Activated CD4-positive, alpha-beta T cell treated with anti-CD3 and anti-CD28 coated beads, Interleukin-2, amount 10 ng/mL, durations not matched to agents 24 days and 14 days (primary cell): ENCODE results near the gene CGB7. TPM values are rescaled to one million over a fixed set of nuclear protein-coding genes. Genes with fewer than 3 reads are reported as not detected.
"Not testable (repeated sequence)": the region's sequence is repeated elsewhere in the genome, so short reads cannot be mapped to it uniquely, and the experiment has no call there.

ENCODE experiments used
- DNase-seq: peaks from one replicate; pipeline ENCODE4 v3.0.0; 2022
- H3K27ac Mint-ChIP-seq: one replicate; pipeline ENCODE4 v1.8.0; 2022; ENCODE audit warnings: mild to moderate bottlenecking, mixed read lengths
- H3K27me3 Mint-ChIP-seq: one replicate; pipeline ENCODE4 v1.8.0; 2022; ENCODE audit warnings: mixed read lengths
- H3K36me3 Mint-ChIP-seq: one replicate; pipeline ENCODE4 v1.8.0; 2022; ENCODE audit warnings: low read depth, mild to moderate bottlenecking, mixed read lengths
- H3K4me1 Mint-ChIP-seq: one replicate; pipeline ENCODE4 v1.8.0; 2021; ENCODE audit warnings: mixed read lengths
- H3K4me3 Mint-ChIP-seq: one replicate; pipeline ENCODE4 v1.8.0; 2022; ENCODE audit warnings: mild to moderate bottlenecking, moderate library complexity, mixed read lengths
- H3K9me3 Mint-ChIP-seq: one replicate; pipeline ENCODE4 v1.8.0; 2021; ENCODE audit warnings: mixed read lengths
- intact Hi-C: fragments of 100-400 bp; cut with micrococcal nuclease; formaldehyde crosslinking; loops from one replicate; pipeline ENCODE4 v1.15.1; 2023
- total RNA-seq: library from RNA; stranded (reverse); gene quantifications from 2 replicates; pipeline ENCODE4 v1.2.3, GENCODE V29; 2022

The CGB7 gene
- total RNA-seq, 1 donor from 2014 or later: not detected

- DNase-seq: no peak
- Mint-ChIP-seq H3K4me3 (no peak within 1 kb of the TSS), H3K36me3 (no peaks in the 10 kb centered on the region), H3K4me1 (no peaks in the 10 kb centered on the region), H3K27ac (no peak within 1 kb of the TSS), H3K27me3 (peaks cover 66% of the 10 kb centered on the region), H3K9me3 (peaks cover 7% of the 10 kb centered on the region)
- intact Hi-C loops: no loop called here
Observed at GRCh38 chr19:49064768-49065611, 7.4 kb upstream of the CGB7 start, which contains the start of gene NTF4. NTF4 (minus strand) TSS chr19:49064818; CDS start chr19:49061997, 2,821 bp downstream.

DNA sequence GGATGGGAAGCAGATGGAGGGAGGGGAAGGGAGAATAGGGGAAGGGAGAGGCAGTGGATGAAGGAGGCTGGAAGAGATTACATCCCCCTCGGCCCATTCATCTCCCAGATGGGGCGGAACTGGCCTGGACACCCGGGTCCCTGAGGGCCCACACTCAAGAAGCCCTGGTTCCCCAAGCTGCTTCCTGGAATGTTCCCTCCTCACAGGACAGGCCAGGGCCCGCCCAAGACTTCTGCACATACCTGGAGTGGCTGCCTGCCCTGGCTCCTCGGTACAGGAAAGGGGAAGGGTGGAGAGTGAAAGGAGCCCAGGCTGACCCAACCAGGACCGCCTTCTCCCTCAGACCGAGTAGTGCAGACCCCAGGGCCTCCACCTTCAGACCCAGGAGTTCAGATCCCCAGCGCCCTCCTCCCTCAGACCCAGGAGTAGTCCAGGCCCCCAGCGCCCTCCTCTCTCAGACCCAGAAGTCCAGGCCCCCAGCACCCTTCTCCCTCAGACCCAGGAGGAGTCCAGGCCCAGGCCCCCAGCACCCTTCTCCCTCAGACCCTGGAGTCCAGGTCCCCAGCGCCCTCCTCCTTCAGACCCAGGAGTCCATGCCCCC lies 6.6 kb upstream of the CGB7 start:
- no peaks in the 10 kb centered on the region for H3K36me3 Mint-ChIP-seq
- H3K4me1 Mint-ChIP-seq: no peaks in the 10 kb centered on the region
- DNase-seq: no peak
- peaks cover 2% of the 10 kb centered on the region for H3K9me3 Mint-ChIP-seq
- intact Hi-C loops: no loop called here
- no peak overlapping the region for H3K27ac Mint-ChIP-seq
- no peak overlapping the region for H3K4me3 Mint-ChIP-seq
- H3K27me3 Mint-ChIP-seq: peaks cover 66% of the 10 kb centered on the region

DNA sequence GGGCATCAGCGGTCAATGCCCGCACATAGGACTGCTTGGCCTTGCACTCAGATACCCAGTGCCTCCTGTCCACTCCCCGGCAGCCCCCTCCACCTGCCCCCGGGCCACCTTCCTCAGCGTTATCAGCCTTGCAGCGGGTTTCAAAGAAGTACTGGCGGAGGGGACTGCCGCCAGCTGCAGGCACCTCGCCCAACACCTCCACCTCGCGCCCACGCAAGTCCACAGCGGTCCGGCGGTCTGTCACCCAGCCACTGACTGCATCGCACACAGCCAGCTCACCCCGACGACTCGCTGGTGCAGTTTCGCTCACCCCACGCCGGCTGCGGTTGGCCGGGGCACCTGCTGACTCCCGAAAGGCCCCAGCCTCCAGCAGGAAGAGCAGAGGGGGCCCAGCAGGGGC lies 3.9 kb upstream of the CGB7 start:
- H3K4me3 Mint-ChIP-seq: no peak overlapping the region
- DNase-seq: no peak
- intact Hi-C loops: no loop called here
- H3K36me3 Mint-ChIP-seq: peaks cover 3% of the 10 kb centered on the region
- H3K27me3 Mint-ChIP-seq: peaks cover 72% of the 10 kb centered on the region
- no peak overlapping the region for H3K27ac Mint-ChIP-seq
- peaks cover 12% of the 10 kb centered on the region for H3K4me1 Mint-ChIP-seq
- no peaks in the 10 kb centered on the region for H3K9me3 Mint-ChIP-seq

- Mint-ChIP-seq H3K36me3 (peaks cover 3% of the 10 kb centered on the region), H3K9me3 (no peaks in the 10 kb centered on the region), H3K4me1 (peaks cover 12% of the 10 kb centered on the region), H3K27me3 (peaks cover 69% of the 10 kb centered on the region), H3K27ac (no peak overlapping the region), H3K4me3 (no peak overlapping the region)
- intact Hi-C loops: no loop called here
- no peak for DNase-seq
Observed at GRCh38 chr19:49061000-49061399, 3.5 kb upstream of the CGB7 start.

GRCh38 chr19:49059053-49059452 lies 1.5 kb upstream of the CGB7 start:
- Mint-ChIP-seq H3K4me1 (peaks cover 12% of the 10 kb centered on the region), H3K27ac (no peak overlapping the region), H3K36me3 (peaks cover 3% of the 10 kb centered on the region), H3K4me3 (no peak overlapping the region), H3K9me3 (no peaks in the 10 kb centered on the region), H3K27me3 (peaks cover 63% of the 10 kb centered on the region)
- DNase-seq: no peak
- intact Hi-C loops: no loop called here

DNA sequence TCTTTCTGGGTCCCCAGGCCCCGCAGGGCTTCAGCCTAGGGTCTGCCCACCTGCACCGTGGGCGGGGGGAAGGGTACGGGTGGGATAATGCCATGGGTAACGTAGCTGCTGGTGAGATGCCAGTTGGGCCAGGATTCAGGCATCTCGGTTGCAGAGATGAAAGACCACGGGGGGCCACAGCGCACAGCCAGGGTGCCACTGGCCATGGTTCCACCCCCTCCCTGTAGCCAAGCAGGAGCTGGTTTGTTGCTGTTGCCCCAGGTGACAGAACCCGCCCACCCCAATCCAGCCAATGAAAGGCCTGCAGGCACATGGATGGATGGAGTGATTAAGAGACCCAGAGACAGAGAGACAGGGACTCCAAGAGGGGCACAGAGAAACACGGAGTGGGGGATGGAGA lies 1.0 kb upstream of the CGB7 start:
- intact Hi-C loops: no loop called here
- no peaks in the 10 kb centered on the region for H3K9me3 Mint-ChIP-seq
- H3K4me3 Mint-ChIP-seq: peak overlapping the region; percentile 84
- H3K4me1 Mint-ChIP-seq: peaks cover 12% of the 10 kb centered on the region
- H3K36me3 Mint-ChIP-seq: peaks cover 3% of the 10 kb centered on the region
- peaks cover 60% of the 10 kb centered on the region for H3K27me3 Mint-ChIP-seq
- H3K27ac Mint-ChIP-seq: no peak overlapping the region
- DNase-seq: peak; percentile 66

GRCh38 chr19:49056902-49057596 lies 500 bp downstream of the CGB7 start:
- Mint-ChIP-seq H3K4me1 (peaks cover 12% of the 10 kb centered on the region), H3K4me3 (peak overlapping the region; percentile 84), H3K27me3 (peaks cover 53% of the 10 kb centered on the region)
- H3K27ac Mint-ChIP-seq, H3K9me3 Mint-ChIP-seq, intact Hi-C loops, H3K36me3 Mint-ChIP-seq: not testable (repeated sequence)
- peak; percentile 65 for DNase-seq

DNA sequence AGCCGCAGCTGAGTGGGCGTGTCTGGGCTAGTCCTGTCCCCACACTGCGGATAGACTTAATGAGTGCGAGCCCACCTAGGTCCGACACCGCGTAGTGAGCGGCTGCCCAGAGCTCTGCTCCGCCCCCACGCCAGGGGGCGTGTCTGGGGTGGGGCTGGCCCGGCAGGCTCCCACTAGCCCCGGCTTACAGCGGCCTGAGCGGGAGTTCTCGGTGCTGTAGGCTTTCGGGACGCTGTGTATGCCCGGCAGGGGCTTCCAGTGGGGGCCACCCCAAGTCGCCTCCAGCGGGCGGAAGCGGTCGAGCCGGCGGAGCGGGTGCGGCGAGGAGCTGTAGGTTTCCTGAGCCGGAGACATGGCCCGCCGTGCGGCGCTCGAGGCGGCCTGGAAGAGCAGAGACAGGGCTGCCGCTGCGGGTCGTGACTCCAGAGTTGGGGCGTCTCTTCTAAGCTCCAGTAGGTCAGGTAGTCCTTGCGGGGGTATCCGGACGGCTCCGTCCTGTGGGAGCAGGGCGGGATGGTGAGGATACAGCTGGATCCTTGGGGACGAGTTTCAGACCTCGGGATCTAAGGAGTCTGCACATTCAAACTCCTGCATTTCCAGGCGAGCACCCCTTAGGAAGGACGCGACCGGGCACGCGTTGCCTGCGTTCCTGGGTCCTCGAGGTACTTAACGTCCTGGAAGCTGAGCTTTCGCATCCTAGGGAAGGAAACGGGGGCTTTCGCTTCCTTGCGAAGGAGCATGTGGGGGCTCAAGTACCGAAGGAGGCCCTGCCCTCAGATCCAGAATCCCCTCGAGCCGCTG lies 1.2 kb downstream of the CGB7 start:
- H3K27ac Mint-ChIP-seq: no peak overlapping the region
- H3K36me3 Mint-ChIP-seq: peaks cover 3% of the 10 kb centered on the region
- H3K4me3 Mint-ChIP-seq: peak overlapping the region; percentile 84
- H3K27me3 Mint-ChIP-seq: peaks cover 49% of the 10 kb centered on the region
- peaks cover 12% of the 10 kb centered on the region for H3K4me1 Mint-ChIP-seq
- intact Hi-C loops: no loop called here
- peak; percentile 90 for DNase-seq
- H3K9me3 Mint-ChIP-seq: no peaks in the 10 kb centered on the region

DNA sequence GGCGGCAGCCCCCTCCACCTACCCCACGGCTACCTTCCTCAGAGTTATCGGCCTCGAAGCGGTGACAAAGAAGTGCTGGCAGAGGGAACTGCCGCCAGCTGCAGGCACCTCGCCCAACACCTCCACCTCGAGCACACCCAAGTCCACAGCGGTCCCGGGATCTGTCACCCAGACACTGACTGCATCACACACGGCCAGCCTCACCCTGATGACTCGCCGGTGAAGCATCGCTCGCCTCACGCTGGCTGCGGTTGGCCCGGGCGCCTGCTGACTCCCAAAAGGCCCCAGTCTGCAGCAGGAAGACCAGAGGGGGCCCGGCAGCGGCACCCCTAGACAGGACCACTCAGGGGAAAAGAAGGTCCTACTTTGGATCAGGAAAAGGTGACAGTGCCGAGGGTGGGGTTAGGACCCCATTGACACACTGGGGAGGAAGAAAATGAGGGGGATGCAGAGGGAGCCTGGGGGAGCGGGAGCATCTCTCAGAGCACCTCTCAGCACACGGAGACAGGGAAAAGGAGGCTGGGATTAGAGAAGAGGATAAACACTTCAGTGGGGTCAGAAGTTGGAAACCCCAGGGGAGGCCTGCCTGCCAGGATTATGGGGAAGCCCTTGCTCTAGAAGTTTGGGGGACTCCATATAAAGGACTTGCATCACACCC lies 7.0 kb downstream of the CGB7 start:
- DNase-seq, intact Hi-C loops, H3K4me1 Mint-ChIP-seq, H3K4me3 Mint-ChIP-seq, H3K27ac Mint-ChIP-seq, H3K9me3 Mint-ChIP-seq, H3K27me3 Mint-ChIP-seq, H3K36me3 Mint-ChIP-seq: not testable (repeated sequence)

- H3K9me3 Mint-ChIP-seq, H3K4me3 Mint-ChIP-seq, H3K27me3 Mint-ChIP-seq, H3K27ac Mint-ChIP-seq, H3K36me3 Mint-ChIP-seq, intact Hi-C loops, DNase-seq, H3K4me1 Mint-ChIP-seq: not testable (repeated sequence)
Observed at GRCh38 chr19:49049834-49050233, 7.7 kb downstream of the CGB7 start.

DNA sequence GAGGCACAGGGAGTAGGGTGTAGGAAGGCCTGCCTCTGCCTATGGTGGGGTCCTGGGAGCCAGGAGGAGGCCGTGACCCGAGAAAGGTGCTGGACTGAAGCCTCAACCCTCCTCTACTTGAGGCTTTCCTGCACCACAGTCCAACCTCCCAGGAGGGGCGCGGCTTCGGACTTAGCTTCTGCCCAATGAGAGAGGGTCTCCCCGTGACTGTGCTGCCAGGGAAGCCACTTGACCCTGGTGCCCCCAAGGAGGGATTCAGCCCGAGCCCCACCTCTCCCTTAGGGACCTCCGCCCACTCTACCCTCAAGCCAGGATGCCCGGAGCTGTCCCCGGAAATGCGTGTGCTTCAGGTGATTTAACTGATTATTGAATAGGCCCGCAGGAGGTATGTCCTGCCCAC lies 8.5 kb downstream of the CGB7 start, which contains the start of gene CGB8:
CGB8 (minus strand) TSS at position 101 of the 400 bp plus-strand sequence. CDS start 372 bp downstream, outside the sequence.
- DNase-seq, H3K4me1 Mint-ChIP-seq, H3K4me3 Mint-ChIP-seq, H3K9me3 Mint-ChIP-seq, H3K27ac Mint-ChIP-seq, intact Hi-C loops, H3K36me3 Mint-ChIP-seq, H3K27me3 Mint-ChIP-seq: not testable (repeated sequence)

- DNase-seq, H3K27me3 Mint-ChIP-seq, H3K4me1 Mint-ChIP-seq, H3K4me3 Mint-ChIP-seq, H3K36me3 Mint-ChIP-seq, H3K9me3 Mint-ChIP-seq, H3K27ac Mint-ChIP-seq, intact Hi-C loops: not testable (repeated sequence)
Observed at GRCh38 chr19:49043548-49043947, 14.0 kb downstream of the CGB7 start, which contains the start of gene CGB5. CGB5 (plus strand) TSS chr19:49043848; CDS start chr19:49044210, 362 bp downstream.

DNA sequence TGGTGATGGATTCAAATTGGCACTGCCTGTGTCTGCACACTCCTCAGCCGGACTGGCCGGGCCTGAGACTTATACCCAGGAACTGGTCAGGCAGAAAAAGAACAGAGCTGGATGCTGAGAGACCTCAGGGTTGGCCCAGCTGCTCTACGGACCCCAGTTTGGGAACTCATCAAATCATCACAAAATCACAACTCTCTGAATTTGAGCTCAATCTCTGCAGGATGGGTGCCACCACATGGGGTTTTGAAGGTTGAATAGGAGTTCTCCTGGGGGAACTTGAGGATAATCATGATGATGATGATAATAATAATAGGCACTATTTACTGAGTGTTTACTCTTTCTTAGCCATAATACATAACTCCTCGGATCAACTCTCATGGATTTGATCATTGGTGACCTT lies 14.9 kb downstream of the CGB7 start:
- H3K4me1 Mint-ChIP-seq, H3K27me3 Mint-ChIP-seq, H3K27ac Mint-ChIP-seq, H3K9me3 Mint-ChIP-seq, H3K4me3 Mint-ChIP-seq, DNase-seq, intact Hi-C loops, H3K36me3 Mint-ChIP-seq: not testable (repeated sequence)
